ENCODE data around the gene CACNA1H. TPM values are rescaled to one million over a fixed set of nuclear protein-coding genes. Genes with fewer than 3 reads are reported as not detected.

CACNA1H gene
- total RNA-seq, 1 experiment from 2014 or later: 24.3 TPM

DNA sequence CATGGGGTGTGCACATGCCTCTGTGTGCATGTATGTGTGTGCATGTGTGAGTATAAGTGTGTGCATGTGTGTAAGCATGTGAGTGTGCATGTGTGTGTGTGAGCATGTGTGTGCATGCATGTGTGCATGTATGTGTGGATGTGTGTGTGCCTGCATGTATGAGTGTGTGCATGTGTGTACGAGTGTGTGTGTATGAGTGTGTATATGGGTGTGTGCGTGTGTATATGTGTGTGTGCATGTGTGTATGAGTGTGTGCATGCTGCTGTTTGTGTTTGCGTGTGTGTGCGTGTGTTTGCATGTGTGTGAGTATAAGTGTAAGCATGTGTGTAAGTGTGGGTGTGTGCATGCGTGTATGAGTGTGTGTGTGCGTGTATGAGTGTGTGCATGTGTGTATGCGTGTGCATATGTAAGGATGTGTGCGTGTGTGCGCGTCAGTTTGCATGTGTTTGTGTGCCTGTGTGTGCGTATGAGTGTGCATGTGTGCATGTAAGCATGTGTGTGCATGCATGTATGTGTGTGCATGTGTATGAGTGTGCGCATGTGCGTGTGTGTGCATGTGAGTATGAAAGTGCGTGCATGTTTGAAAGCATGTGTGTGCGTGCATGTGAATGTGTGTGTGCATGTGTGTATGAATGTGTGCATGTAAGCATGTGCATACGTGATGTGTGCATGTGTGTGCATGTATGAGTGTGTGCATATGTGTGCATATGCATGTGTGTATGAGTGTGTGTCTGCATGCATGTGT lies 111.6 kb downstream of the CACNA1H start:
- Histone ChIP-seq H3K27me3 (ENCODE audit: insufficient read depth, low read length) (peaks cover 2% of the 10 kb centered on the region; the same call in 1 of the 2 replicates), H3K36me3 (ENCODE audit: control insufficient read depth in 1 of 2, insufficient read depth in 2 of 2, low read length in 2 of 2) (no peaks in the 10 kb centered on the region), H3K9me2 (ENCODE audit: insufficient read depth) (no peaks in the 10 kb centered on the region), H3K27ac (ENCODE audit: low read depth, low read length) (no peak overlapping the region), H3K9ac (ENCODE audit: low read length) (no peak overlapping the region), H3K4me2 (ENCODE audit: low read length) (no peak overlapping the region), H4K20me1 (ENCODE audit: insufficient read depth) (no peaks in the 10 kb centered on the region), H3K79me2 (ENCODE audit: insufficient read depth, low read length) (no peaks in the 10 kb centered on the region), H3K4me3 (replicated peaks in 1 of 2; ENCODE audit: low read depth in 1 of 2, low read length in 2 of 2) (no peak overlapping the region), H2AFZ (ENCODE audit: low read depth, low read length, poor library complexity, severe bottlenecking) (no peak overlapping the region), H3K9me3 (ENCODE audit: control insufficient read depth in 1 of 2, insufficient read depth in 1 of 2, low read depth in 1 of 2, low read length in 2 of 2) (no peaks in the 10 kb centered on the region; a peak in 1 of 4 replicates), H3K4me1 (ENCODE audit: control insufficient read depth in 1 of 2, insufficient read depth in 2 of 2, low read length in 2 of 2) (peaks cover 4 to 5% of the 10 kb centered on the region in 2 experiments; a peak in 3 of 4 replicates)
- TF ChIP-seq RAD21 (IDR thresholded peaks at IDR 0.05; ENCODE audit: low read depth): no peak
- no peak for TF ChIP-seq SRF (IDR thresholded peaks at IDR 0.05; ENCODE audit: low read depth)
- TF ChIP-seq SIN3A (IDR thresholded peaks at IDR 0.05; ENCODE audit: low read depth): no peak
- no peak for TF ChIP-seq CEBPB (IDR thresholded peaks at IDR 0.05; ENCODE audit: low read depth)
- TF ChIP-seq SP1 (IDR thresholded peaks at IDR 0.05; ENCODE audit: low read depth): no peak
- no peak for TF ChIP-seq EZH2 (IDR thresholded peaks at IDR 0.05)
- TF ChIP-seq EZH2phosphoT487 (IDR thresholded peaks at IDR 0.05; ENCODE audit: borderline replicate concordance): no peak
- TF ChIP-seq, protein P1, sequence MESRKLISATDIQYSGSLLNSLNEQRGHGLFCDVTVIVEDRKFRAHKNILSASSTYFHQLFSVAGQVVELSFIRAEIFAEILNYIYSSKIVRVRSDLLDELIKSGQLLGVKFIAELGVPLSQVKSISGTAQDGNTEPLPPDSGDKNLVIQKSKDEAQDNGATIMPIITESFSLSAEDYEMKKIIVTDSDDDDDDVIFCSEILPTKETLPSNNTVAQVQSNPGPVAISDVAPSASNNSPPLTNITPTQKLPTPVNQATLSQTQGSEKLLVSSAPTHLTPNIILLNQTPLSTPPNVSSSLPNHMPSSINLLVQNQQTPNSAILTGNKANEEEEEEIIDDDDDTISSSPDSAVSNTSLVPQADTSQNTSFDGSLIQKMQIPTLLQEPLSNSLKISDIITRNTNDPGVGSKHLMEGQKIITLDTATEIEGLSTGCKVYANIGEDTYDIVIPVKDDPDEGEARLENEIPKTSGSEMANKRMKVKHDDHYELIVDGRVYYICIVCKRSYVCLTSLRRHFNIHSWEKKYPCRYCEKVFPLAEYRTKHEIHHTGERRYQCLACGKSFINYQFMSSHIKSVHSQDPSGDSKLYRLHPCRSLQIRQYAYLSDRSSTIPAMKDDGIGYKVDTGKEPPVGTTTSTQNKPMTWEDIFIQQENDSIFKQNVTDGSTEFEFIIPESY (IDR thresholded peaks at IDR 0.05; ENCODE audit: extremely low read depth, insufficient replicate concordance, low read length): no peak
- no peak for TF ChIP-seq ZNF274 (IDR thresholded peaks at IDR 0.05; ENCODE audit: low read depth, low read length)
- TF ChIP-seq POLR2AphosphoS5 (IDR thresholded peaks at IDR 0.05; ENCODE audit: low read depth, low read length): no peak
- TF ChIP-seq, protein P2, sequence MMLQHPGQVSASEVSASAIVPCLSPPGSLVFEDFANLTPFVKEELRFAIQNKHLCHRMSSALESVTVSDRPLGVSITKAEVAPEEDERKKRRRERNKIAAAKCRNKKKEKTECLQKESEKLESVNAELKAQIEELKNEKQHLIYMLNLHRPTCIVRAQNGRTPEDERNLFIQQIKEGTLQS (IDR thresholded peaks at IDR 0.05): no peak
- no peak for TF ChIP-seq JUND (IDR thresholded peaks at IDR 0.05)
- no peak for TF ChIP-seq YY1 (IDR thresholded peaks at IDR 0.05; ENCODE audit: extremely low read depth, insufficient replicate concordance, low read depth, low read length)
- TF ChIP-seq ELF1 (IDR thresholded peaks at IDR 0.05; ENCODE audit: borderline replicate concordance, low read depth): no peak
- TF ChIP-seq CBX3 (IDR thresholded peaks at IDR 0.05; ENCODE audit: low read depth): no peak
- no peak for ATAC-seq
- BruUV-seq (replicated peaks): no TSS peak
- ChIA-PET POLR2A (no interaction called here), CTCF (no interaction called here), RAD21 (ENCODE audit: low non-redundant PET in 1 of 2, low total read pairs in 2 of 2, uncharacterized antibody in 2 of 2, unreplicated experiment in 2 of 2) (no interaction called here)
- intact Hi-C loops (cut with micrococcal nuclease): no loop called here
- DNase-seq (ENCODE audit: low read depth, low spot score): no peak
